Aorta (tissue), 5 donors: ENCODE results near the gene DDX24. TPM values are rescaled to one million over a fixed set of nuclear protein-coding genes. Genes with fewer than 3 reads are reported as not detected.

ENCODE experiments used
- ATAC-seq: fragments of 200-7000 bp; cut with Tn5 transposase; one replicate; pipeline ENCODE4 v1.9.1; 2022; ENCODE audit warnings: moderate library complexity; ENCODE audit not compliant: low FRiP score
- DNase-seq, 2 donors: peaks; one replicate each; pipeline ENCODE4 v3.0.0-alpha.2; 2020
- H3K27ac ChIP-seq, 2 donors: one replicate each; pipeline ENCODE4 v1.5.1; 2013; ENCODE audit warnings: low read length in 2 of 2, mild to moderate bottlenecking in 2 of 2, moderate library complexity in 2 of 2, control low read depth in 1 of 2, inconsistent platforms in 1 of 2, low read depth in 1 of 2
- H3K27me3 ChIP-seq, 2 donors: one replicate each; pipeline ENCODE4 v1.6.1; 2013; ENCODE audit warnings: control low read depth in 1 of 2, low read length in 1 of 2, mild to moderate bottlenecking in 1 of 2, moderate library complexity in 1 of 2; ENCODE audit not compliant: insufficient read depth in 2 of 2, control insufficient read depth in 1 of 2
- H3K36me3 ChIP-seq, 2 donors: one replicate each; pipeline ENCODE4 v1.6.1; 2013; ENCODE audit warnings: control low read depth in 1 of 2, low read length in 1 of 2, mild to moderate bottlenecking in 1 of 2; ENCODE audit not compliant: insufficient read depth in 2 of 2, control insufficient read depth in 1 of 2
- H3K4me1 ChIP-seq, 2 donors: one replicate each; pipeline ENCODE4 v1.6.1; 2013; ENCODE audit warnings: low read length in 2 of 2, control low read depth in 1 of 2, mild to moderate bottlenecking in 1 of 2, moderate library complexity in 1 of 2; ENCODE audit not compliant: insufficient read depth in 2 of 2, control insufficient read depth in 1 of 2
- H3K4me3 ChIP-seq, 2 donors: one replicate each; pipeline ENCODE4 v1.5.1; 2013; ENCODE audit warnings: low read length in 2 of 2, control low read depth in 1 of 2, mild to moderate bottlenecking in 1 of 2
- H3K9me3 ChIP-seq: one replicate; pipeline ENCODE4 v1.6.1; 2013; ENCODE audit warnings: mild to moderate bottlenecking, low read length; ENCODE audit not compliant: control insufficient read depth
- WGBS, 2 donors: extraction: QIAGEN DNeasy Blood & Tissue Kit; methylation state at CpG; one replicate each; pipeline ENCODE4 v1.1.7; 2013; 5-methylcytosine and 5-hydroxymethylcytosine counted together
- intact Hi-C, 2 donors: fragments of 100-400 bp; cut with DNase I; formaldehyde crosslinking; loops; one replicate each; pipeline versions ENCODE4 v1.14.2 to v1.15.0; 2022
- polyA plus RNA-seq, 2 donors: library from polyadenylated mRNA; stranded (reverse); fragments of 200-250 nt; gene quantifications; one replicate each; pipeline ENCODE4 v1.2.3, GENCODE V29; 2013
- total RNA-seq, 2 donors: library from RNA; stranded (reverse); fragmentation: NEBNext Ultra II Directional; extraction: Animal tissue kit (Norgen Biotek cat#: 25700); gene quantifications; one replicate each; pipeline ENCODE4 v1.2.1, GENCODE V29; 2021
- donor health status: healthy with polysubstance abuse.
- donor health status: Bipolar disorder and iron deficiency.
- donor health status: DM: no; HTN: no; CAD: no.
- donor health status: DM: no; HTN: no; CAD: no.
- donor health status: DM: yes; HTN: yes; CAD: no.

The DDX24 gene
- total and polyA plus RNA-seq, 4 donors, result 43.7 to 198 (median 174) TPM

DNA sequence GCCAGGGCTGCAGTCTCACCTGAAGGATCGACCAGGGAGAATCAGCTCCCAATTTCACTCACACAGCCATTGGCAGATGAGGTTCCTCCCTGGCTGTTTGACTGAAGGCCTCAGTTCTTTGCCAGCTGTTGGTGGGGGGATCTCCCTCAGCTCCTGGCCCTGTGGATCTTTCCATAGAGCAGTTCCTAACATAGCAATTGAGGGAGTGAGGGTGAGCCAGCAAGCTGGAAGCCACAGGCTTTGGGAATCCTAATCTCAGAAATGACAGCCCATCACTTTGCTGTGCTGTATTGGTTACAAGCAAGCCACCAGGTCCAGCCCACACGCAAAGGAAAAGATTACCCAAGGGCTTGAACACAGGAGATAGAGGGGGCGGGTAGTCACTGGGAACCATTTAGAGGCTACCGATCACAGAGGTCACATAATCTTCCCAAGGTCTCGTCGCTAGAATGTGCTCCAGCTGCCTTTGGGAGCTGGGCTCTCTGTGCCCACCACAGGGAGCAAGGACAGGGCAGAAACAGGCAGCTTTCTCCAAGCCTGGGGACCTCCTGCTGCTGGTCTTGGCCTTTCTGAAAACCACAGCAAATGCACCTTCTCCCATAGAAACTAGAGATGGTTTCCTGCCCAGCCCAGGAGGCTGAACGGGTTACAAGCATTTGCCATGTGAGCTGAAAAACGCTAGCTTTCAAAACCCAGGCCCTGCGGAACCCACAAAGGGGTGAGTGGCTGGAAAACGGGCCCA is 59.4 kb downstream of the DDX24 start:
- H3K27ac ChIP-seq, result no peak overlapping the region
- no peak for ATAC-seq
- intact Hi-C loops, result no loop called here
- no peaks in the 10 kb centered on the region for H3K36me3 ChIP-seq
- 77 to 79% methylated on average over 10 of the region's 10 CpGs for WGBS, 2 donors
- H3K27me3 ChIP-seq, result no peaks in the 10 kb centered on the region
- H3K9me3 ChIP-seq, result no peaks in the 10 kb centered on the region
- no peak overlapping the region for H3K4me3 ChIP-seq
- H3K4me1 ChIP-seq, result no peaks in the 10 kb centered on the region
- no peak for DNase-seq

GRCh38 chr14:94021001-94021400 is 60.0 kb downstream of the DDX24 start:
- WGBS, 2 donors, result 76 to 80% methylated on average over 2 of the region's 2 CpGs
- no peak overlapping the region for H3K4me3 ChIP-seq
- intact Hi-C loops, result no loop called here
- ATAC-seq, result no peak
- no peaks in the 10 kb centered on the region for H3K27me3 ChIP-seq
- no peak for DNase-seq
- H3K36me3 ChIP-seq, result no peaks in the 10 kb centered on the region
- H3K4me1 ChIP-seq, result no peaks in the 10 kb centered on the region
- no peaks in the 10 kb centered on the region for H3K9me3 ChIP-seq
- H3K27ac ChIP-seq, result no peak overlapping the region

GRCh38 chr14:94020267-94020666 is 60.7 kb downstream of the DDX24 start:
- Histone ChIP-seq H3K4me1 (no peaks in the 10 kb centered on the region), H3K27ac (no peak overlapping the region), H3K9me3 (no peaks in the 10 kb centered on the region), H3K36me3 (no peaks in the 10 kb centered on the region), H3K4me3 (no peak overlapping the region), H3K27me3 (no peaks in the 10 kb centered on the region)
- no peak for DNase-seq
- WGBS, 2 donors, result 89 to 95% methylated on average over 4 of the region's 4 CpGs
- intact Hi-C loops, result no loop called here
- ATAC-seq, result no peak

- no peak overlapping the region for H3K27ac ChIP-seq
- DNase-seq (no peak), ATAC-seq (no peak)
- H3K9me3 ChIP-seq, result no peaks in the 10 kb centered on the region
- H3K27me3 ChIP-seq, result no peaks in the 10 kb centered on the region
- WGBS, 2 donors, result 88 to 91% methylated on average over 6 of the region's 6 CpGs
- intact Hi-C loops, result no loop called here
- H3K36me3 ChIP-seq, result no peaks in the 10 kb centered on the region
- no peaks in the 10 kb centered on the region for H3K4me1 ChIP-seq
- H3K4me3 ChIP-seq, result no peak overlapping the region
Measured at GRCh38 chr14:94019329-94019728, 61.7 kb downstream of the DDX24 start.

- Histone ChIP-seq H3K36me3 (no peaks in the 10 kb centered on the region), H3K4me3 (no peak overlapping the region), H3K27ac (no peak overlapping the region), H3K27me3 (no peaks in the 10 kb centered on the region), H3K9me3 (no peaks in the 10 kb centered on the region), H3K4me1 (no peaks in the 10 kb centered on the region)
- intact Hi-C loops, result no loop called here
- no peak for ATAC-seq
- WGBS, 2 donors, result 78 to 83% methylated on average over 8 of the region's 8 CpGs
- DNase-seq, result no peak
Measured at GRCh38 chr14:94018308-94018707, 62.7 kb downstream of the DDX24 start.

GRCh38 chr14:94016446-94016976 is 64.5 kb downstream of the DDX24 start:
- intact Hi-C loops, result no loop called here
- WGBS, 2 donors, result 63 to 71% methylated on average over 8 of the region's 8 CpGs
- ATAC-seq, result no peak

DNA sequence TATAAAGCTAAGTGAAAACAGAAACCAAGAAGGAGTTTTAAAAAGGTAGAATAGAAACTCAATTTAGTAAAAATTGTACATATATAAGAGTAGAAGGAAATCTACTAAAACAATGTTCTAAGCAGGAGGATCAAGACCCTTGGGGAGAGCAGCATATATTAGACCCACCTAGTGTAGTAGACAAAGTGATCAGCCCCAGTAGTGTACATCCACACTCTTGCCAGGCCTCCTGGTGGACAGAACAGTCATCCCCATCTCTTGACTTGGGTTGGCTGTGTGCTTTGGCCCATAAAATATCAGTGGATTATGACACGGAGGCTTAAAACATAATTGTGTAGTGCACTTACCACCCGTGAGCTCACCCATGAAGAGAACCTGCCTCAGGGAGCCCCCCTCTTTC is 65.8 kb downstream of the DDX24 start:
- Histone ChIP-seq H3K36me3 (no peaks in the 10 kb centered on the region), H3K9me3 (no peaks in the 10 kb centered on the region), H3K4me3 (no peak overlapping the region), H3K4me1 (no peaks in the 10 kb centered on the region), H3K27ac (no peak overlapping the region), H3K27me3 (no peaks in the 10 kb centered on the region)
- 81 to 87% methylated on average over 2 of the region's 2 CpGs for WGBS, 2 donors
- ATAC-seq (no peak), DNase-seq (no peak)
- intact Hi-C loops, result no loop called here

More at GRCh38 chr14:94016446-94016976, 64.5 kb downstream of the DDX24 start:
- Histone ChIP-seq H3K36me3 (no peaks in the 10 kb centered on the region), H3K27me3 (no peaks in the 10 kb centered on the region), H3K27ac (no peak overlapping the region), H3K4me3 (no peak overlapping the region), H3K9me3 (no peaks in the 10 kb centered on the region), H3K4me1 (no peaks in the 10 kb centered on the region)
- no peak for DNase-seq

DNA sequence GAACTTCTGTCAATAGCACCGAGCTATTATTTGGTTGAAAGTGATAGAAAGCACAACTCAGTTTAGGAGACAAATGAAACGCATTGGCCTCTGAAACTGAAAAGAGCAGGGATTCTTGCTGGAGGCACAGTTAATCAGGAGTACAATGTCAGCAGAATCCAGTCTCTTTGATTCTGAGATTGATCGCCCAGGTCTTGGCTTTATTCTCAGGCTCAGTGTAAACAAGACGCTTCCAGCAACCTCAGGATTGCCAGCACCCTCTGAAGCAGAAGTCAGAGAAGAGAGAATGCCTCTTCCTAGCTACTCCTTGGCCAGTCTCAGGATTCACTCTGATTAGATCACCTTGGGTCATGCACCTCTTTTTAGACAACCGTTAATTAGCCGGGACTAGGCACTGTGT is 66.6 kb downstream of the DDX24 start:
- no peak for ATAC-seq
- Histone ChIP-seq H3K4me1 (no peaks in the 10 kb centered on the region), H3K36me3 (no peaks in the 10 kb centered on the region), H3K27me3 (no peaks in the 10 kb centered on the region), H3K4me3 (no peak overlapping the region), H3K9me3 (no peaks in the 10 kb centered on the region), H3K27ac (no peak overlapping the region)
- DNase-seq, result no peak
- 90% methylated on average over 6 of the region's 6 CpGs for WGBS, 2 donors
- intact Hi-C loops, result no loop called here

- ATAC-seq (no peak), DNase-seq (no peak)
- 56 to 62% methylated on average over 2 of the region's 2 CpGs for WGBS, 2 donors
- no peaks in the 10 kb centered on the region for H3K9me3 ChIP-seq
- no peaks in the 10 kb centered on the region for H3K27me3 ChIP-seq
- intact Hi-C loops, result no loop called here
- no peak overlapping the region for H3K27ac ChIP-seq
- H3K36me3 ChIP-seq, result no peaks in the 10 kb centered on the region
- H3K4me3 ChIP-seq, result no peak overlapping the region
- H3K4me1 ChIP-seq, result no peaks in the 10 kb centered on the region
Measured at GRCh38 chr14:94011795-94012194, 69.2 kb downstream of the DDX24 start.
